VCaP (cell line): ENCODE data around the gene MST1R.
"Not testable (repeated sequence)": the region's sequence is repeated elsewhere in the genome, so short reads cannot be mapped to it uniquely, and the experiment has no call there.

Source experiments
- H3K27ac ChIP-seq: fragments of 450-650 bp; 2 replicates; pipeline ENCODE4 v1.5.1; 2017
- TF ChIP-seq, protein P1 (sequence below): fragments of 450-650 bp; conservative IDR thresholded peaks from 2 replicates; pipeline ENCODE4 v1.5.1; 2017; ENCODE audit warnings: mild to moderate bottlenecking, moderate library complexity

MST1R gene

DNA sequence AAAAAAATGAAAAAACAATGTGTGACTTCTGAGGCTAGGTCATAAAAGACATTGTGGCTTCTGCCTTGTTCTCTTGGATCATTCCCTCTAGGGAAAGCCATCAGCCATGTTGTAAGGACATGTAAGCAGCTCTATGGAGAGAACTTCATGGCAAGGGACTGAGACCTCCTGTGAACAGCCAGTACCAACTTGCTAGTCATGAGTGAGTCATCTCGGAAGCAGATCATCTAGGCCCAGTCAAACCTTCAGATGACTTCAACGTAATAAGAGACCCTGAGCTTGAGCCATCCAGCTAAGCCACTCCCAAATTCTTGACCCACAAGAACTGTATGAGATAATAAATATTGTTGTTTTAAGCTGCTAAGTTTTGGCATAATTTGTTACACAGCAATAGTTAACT lies 21.0 kb upstream of the MST1R start:
- TF ChIP-seq, protein P1, sequence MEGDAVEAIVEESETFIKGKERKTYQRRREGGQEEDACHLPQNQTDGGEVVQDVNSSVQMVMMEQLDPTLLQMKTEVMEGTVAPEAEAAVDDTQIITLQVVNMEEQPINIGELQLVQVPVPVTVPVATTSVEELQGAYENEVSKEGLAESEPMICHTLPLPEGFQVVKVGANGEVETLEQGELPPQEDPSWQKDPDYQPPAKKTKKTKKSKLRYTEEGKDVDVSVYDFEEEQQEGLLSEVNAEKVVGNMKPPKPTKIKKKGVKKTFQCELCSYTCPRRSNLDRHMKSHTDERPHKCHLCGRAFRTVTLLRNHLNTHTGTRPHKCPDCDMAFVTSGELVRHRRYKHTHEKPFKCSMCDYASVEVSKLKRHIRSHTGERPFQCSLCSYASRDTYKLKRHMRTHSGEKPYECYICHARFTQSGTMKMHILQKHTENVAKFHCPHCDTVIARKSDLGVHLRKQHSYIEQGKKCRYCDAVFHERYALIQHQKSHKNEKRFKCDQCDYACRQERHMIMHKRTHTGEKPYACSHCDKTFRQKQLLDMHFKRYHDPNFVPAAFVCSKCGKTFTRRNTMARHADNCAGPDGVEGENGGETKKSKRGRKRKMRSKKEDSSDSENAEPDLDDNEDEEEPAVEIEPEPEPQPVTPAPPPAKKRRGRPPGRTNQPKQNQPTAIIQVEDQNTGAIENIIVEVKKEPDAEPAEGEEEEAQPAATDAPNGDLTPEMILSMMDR, result no peak
- H3K27ac ChIP-seq, result no peak overlapping the region

DNA sequence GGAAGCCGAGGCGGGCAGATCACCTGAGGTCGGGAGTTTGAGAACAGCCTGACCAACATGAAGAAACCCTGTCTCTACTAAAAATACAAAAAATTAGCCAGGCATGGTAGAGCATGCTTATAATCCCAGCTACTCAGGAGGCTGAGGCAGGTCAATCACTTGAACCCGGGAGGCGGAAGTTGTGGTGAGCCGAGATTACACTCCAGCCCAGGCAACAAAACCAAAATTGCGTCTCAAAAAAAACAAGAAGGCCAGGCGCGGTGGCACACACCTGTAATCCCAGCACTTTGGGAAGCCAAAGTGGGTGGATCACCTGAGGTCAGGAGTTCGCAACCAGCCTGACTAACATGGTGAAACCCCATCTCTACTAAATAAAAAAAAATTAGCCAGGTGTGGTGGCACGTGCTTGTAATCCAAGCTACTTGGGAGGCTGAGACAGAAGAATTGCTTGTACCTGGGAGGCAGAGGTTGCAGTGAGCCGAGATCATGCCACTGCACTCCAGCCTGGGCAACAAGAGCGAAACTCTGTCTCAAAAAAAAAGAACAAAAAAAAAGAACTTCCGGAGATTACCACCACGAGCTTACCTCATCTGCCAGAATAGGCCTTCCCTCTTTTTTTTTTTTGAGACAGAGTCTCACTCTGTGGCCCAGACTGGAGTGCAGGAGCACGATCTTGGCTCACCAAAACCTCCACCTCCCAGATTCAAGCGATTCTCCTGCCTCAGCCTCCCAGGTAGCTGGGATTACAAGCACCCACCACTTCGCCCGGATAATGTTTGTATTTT lies 14.3 kb upstream of the MST1R start:
- not testable (repeated sequence) for H3K27ac ChIP-seq

GRCh38 chr3:49916686-49917085 lies 13.0 kb upstream of the MST1R start:
- TF ChIP-seq, protein P1, result no peak
- H3K27ac ChIP-seq, result no peak overlapping the region

- no peak overlapping the region for H3K27ac ChIP-seq
- TF ChIP-seq, protein P1, result no peak
Observed at GRCh38 chr3:49914906-49915305, 11.2 kb upstream of the MST1R start.

DNA sequence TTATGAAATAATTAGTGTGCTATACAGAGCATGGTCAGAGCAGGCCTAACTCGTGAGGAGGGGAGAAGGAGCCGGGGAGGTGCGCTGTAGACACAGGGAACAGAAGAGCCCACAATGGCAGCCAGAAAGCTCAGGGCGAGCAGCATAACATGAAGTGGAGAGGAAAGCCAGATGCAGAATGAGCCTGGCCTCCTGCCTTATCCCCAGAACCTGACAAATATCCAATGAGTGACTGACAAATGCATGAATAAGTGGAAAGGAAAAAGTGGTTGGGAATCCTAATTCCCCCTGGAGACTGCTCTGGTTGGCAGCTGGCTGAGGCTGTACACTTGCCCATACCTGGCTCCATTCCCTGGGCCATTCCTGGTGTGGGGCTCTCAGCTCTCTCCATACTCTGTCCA lies 9.2 kb upstream of the MST1R start:
- H3K27ac ChIP-seq, result no peak overlapping the region
- TF ChIP-seq, protein P1, result no peak

- TF ChIP-seq, protein P1, result no peak
Observed at GRCh38 chr3:49911611-49912010, 7.9 kb upstream of the MST1R start.

DNA sequence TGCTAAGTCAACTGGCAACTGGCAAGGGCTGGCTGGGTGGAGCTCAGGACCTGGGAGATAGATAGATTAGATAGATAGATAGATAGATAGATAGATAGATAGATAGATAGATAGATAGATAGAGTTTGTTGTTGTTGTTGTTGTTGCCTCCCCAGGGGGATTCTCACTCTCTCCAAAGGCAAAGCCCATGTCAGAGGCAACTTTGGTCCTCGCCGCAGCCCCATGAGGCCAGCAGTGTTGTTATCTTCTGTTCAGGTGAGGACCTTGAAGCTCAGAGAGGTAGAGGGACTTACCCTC lies 7.4 kb upstream of the MST1R start:
- no peak overlapping the region for H3K27ac ChIP-seq
- TF ChIP-seq, protein P1, result no peak

More at GRCh38 chr3:49911611-49912010, 7.9 kb upstream of the MST1R start:
- H3K27ac ChIP-seq, result no peak overlapping the region

DNA sequence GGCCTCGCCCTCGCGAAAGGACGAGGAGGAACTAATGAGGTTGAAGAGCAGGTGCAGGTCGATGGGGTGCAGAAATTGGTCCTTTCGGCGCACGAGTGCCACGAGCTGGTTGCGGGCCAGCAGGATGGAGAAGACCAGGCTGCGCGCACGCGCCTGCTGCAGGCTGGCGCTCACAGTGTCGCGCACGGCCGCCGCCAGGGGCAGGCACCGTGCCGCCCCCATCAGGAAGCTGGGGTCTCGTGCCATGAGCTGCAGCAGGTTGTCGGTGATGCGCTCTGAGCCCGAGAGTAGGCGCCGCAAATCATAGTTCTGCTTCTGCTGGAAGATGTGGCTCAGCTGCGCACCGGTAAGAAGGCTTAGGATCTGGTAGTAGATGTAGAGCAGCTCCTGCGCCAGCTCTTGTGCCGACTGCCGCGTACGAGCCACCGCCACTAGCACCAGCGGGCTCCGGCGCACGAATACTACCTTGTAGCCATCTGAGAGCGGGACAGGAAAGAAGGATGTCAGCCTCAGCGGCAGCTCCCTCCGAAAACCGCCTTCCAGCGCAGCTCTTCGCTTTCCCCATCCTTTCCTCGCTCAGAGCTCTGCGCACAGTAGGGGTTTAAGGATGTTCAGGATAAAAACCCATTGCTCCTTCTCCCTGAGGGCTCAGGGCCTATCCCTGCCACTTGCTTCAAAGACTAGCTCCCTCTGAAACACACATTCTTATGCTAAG lies 6.9 kb upstream of the MST1R start:
- TF ChIP-seq, protein P1, result no peak
- H3K27ac ChIP-seq, result no peak overlapping the region
